GM12891 (cell line): ENCODE measurements around the gene STOX2.

Source experiments
- POLR2A ChIP-seq: IDR thresholded peaks from 2 replicates; pipeline ENCODE4 v1.6.1; 2011; ENCODE audit warnings: low read depth, low read length, control low read depth
- POLR2AphosphoS5 ChIP-seq: IDR thresholded peaks from 2 replicates; pipeline ENCODE4 v1.6.1; 2011; ENCODE audit warnings: low read depth, low read length, control low read depth
- POU2F2 ChIP-seq: IDR thresholded peaks from 2 replicates; pipeline ENCODE4 v1.6.1; 2011; ENCODE audit warnings: low read depth, mild to moderate bottlenecking, control low read depth, low read length, moderate library complexity
- TAF1 ChIP-seq: IDR thresholded peaks from 2 replicates; pipeline ENCODE4 v1.6.1; 2011; ENCODE audit warnings: low read depth, low read length, control low read depth

DNA sequence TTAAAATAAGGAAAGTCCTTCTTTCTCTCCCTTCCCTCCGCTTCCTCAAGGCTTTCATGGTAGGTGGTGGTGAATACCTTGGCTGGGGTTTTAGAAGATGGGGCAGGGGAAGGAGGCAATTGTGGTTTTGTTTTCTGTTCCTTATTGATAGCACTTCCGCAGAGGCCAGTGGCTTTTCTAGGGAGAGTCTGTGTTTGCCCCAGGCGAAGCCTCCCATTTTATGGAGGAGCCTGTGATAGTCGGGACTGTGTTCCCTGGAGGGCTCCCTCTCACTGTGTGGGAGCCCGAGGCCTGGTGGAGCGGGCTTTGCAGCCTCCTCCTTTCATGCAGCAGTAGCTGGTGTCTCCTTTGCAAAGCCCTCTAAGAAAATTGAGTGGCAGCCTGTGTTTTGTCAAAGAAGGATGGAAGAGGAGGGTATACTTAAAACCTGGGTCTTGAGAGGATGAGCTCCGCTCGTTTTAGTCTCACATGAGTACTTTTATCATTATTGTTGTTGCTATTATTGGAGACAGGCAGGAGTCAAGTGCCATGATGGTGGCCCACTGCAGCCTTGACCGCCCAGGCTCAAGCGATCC, 29.8 kb upstream of the STOX2 start:
- TF ChIP-seq POLR2A (no peak), POLR2AphosphoS5 (no peak), POU2F2 (no peak), TAF1 (no peak)
